HepG2 (cell line): ENCODE data around the gene BST2. TPM values are rescaled to one million over a fixed set of nuclear protein-coding genes. Genes with fewer than 3 reads are reported as not detected.

ENCODE experiments used
- ARNTL ChIP-seq: sonication (generic); formaldehyde crosslinking; IDR thresholded peaks from 2 replicates; pipeline ENCODE4 v1.4.0; 2020; ENCODE audit warnings: mild to moderate bottlenecking, missing genetic modification reagents
- HDAC6 ChIP-seq: fragments of 200-600 bp; sonication (generic); IDR thresholded peaks from 2 replicates; pipeline ENCODE4 v1.7.0; 2017; ENCODE audit warnings: mild to moderate bottlenecking, antibody characterized with exemption, low read length, low read depth
- HNF4G ChIP-seq, 2 experiments: sonication (generic) in 1 of 2; formaldehyde crosslinking in 1 of 2; IDR thresholded peaks; 2 replicates each; pipeline versions ENCODE4 v1.4.0 to v1.6.1; 2011 to 2020; ENCODE audit warnings: borderline replicate concordance in 2 of 2, low read depth in 2 of 2, mild to moderate bottlenecking in 2 of 2, low read length in 1 of 2, missing genetic modification reagents in 1 of 2, moderate library complexity in 1 of 2
- HNRNPLL ChIP-seq: fragments of 200-400 bp; formaldehyde crosslinking; IDR thresholded peaks from 2 replicates; pipeline ENCODE4 v1.6.1; 2017; ENCODE audit warnings: mild to moderate bottlenecking, low read depth, low read length; ENCODE audit not compliant: poor library complexity, severe bottlenecking
- MBD4 ChIP-seq: IDR thresholded peaks from 2 replicates; pipeline ENCODE4 v1.6.1; 2012; ENCODE audit warnings: low read length, inconsistent platforms, borderline replicate concordance
- NR2F1 ChIP-seq, 2 experiments: fragments of 450-650 bp in 1 of 2; formaldehyde crosslinking in 1 of 2; IDR thresholded peaks; 2 replicates each; pipeline versions ENCODE4 v1.5.0 to v1.6.1; 2016 to 2020; ENCODE audit warnings: mild to moderate bottlenecking in 1 of 2, missing compliant biosample characterization in 1 of 2, missing genetic modification reagents in 1 of 2, moderate library complexity in 1 of 2
- POLR2G ChIP-seq: fragments of 200-400 bp; formaldehyde crosslinking; IDR thresholded peaks from 2 replicates; pipeline ENCODE4 v1.6.1; 2018; ENCODE audit warnings: mild to moderate bottlenecking, low read depth, low read length, moderate library complexity
- SMARCE1 ChIP-seq: fragments of 450-650 bp; IDR thresholded peaks from 2 replicates; pipeline ENCODE4 v1.6.1; 2017; ENCODE audit warnings: borderline replicate concordance
- ZKSCAN1 ChIP-seq: fragments of 150-350 bp; IDR thresholded peaks from 2 replicates; pipeline ENCODE4 v1.6.1; 2014; ENCODE audit warnings: low read length
- ZNF12 ChIP-seq: sonication (generic); formaldehyde crosslinking; IDR thresholded peaks from 2 replicates; pipeline ENCODE4 v1.5.0; 2020; ENCODE audit warnings: missing genetic modification reagents
- ZNF251 ChIP-seq: sonication (generic); formaldehyde crosslinking; IDR thresholded peaks from 2 replicates; pipeline ENCODE4 v1.9.0; 2021; ENCODE audit warnings: mild to moderate bottlenecking, missing genetic modification reagents
- ZNF326 ChIP-seq: sonication (generic); formaldehyde crosslinking; IDR thresholded peaks from 2 replicates; pipeline ENCODE4 v1.4.0; 2020; ENCODE audit warnings: missing genetic modification reagents, borderline replicate concordance
- ZNF430 ChIP-seq: sonication (generic); formaldehyde crosslinking; IDR thresholded peaks from 2 replicates; pipeline ENCODE4 v1.9.0; 2021; ENCODE audit warnings: mild to moderate bottlenecking, missing genetic modification reagents
- ZNF562 ChIP-seq: sonication (generic); formaldehyde crosslinking; IDR thresholded peaks from 2 replicates; pipeline ENCODE4 v1.8.0; 2022; ENCODE audit warnings: missing genetic modification reagents, borderline replicate concordance
- polyA plus RNA-seq, 8 experiments: library from polyadenylated mRNA; depleted of rRNA in 3 of 8; stranded (reverse) in 7 of 8; unstranded in 1 of 8; fragments of >200 nt; fragmentation: Illumina TruSeq in 4 of 8; extraction: Trizol in 4 of 8; gene quantifications; 2 replicates each; pipeline versions ENCODE4 v1.2.1 to v1.2.3, GENCODE V29; 2011 to 2016; ENCODE audit warnings: low read depth in 4 of 8, missing spikeins in 1 of 8, mixed read lengths in 1 of 8; ENCODE audit not compliant: insufficient read depth in 1 of 8
- total RNA-seq, 5 experiments: library from RNA; depleted of rRNA; stranded (reverse); fragments of >200 nt; fragmentation: Illumina TruSeq; extraction: Trizol; gene quantifications; 2 replicates each; pipeline ENCODE4 v1.2.3, GENCODE V29; 2016; ENCODE audit warnings: low read depth in 1 of 5
- TF ChIP-seq, protein P1 (sequence below): sonication (generic); formaldehyde crosslinking; IDR thresholded peaks from 2 replicates; pipeline ENCODE4 v1.4.0; 2020; ENCODE audit warnings: missing genetic modification reagents
- TF ChIP-seq, protein P2 (sequence below): IDR thresholded peaks from 2 replicates; pipeline ENCODE4 v1.6.1; 2012; ENCODE audit warnings: inconsistent platforms
- TF ChIP-seq, protein P3 (sequence below): sonication (generic); formaldehyde crosslinking; IDR thresholded peaks from 2 replicates; pipeline ENCODE4 v1.5.0; 2020; ENCODE audit warnings: missing genetic modification reagents
- TF ChIP-seq, protein P4 (sequence below): sonication (generic); formaldehyde crosslinking; IDR thresholded peaks from 2 replicates; pipeline ENCODE4 v1.4.0; 2020; ENCODE audit warnings: missing genetic modification reagents
- TF ChIP-seq, protein P5 (sequence below): sonication (generic); formaldehyde crosslinking; IDR thresholded peaks from 2 replicates; pipeline ENCODE4 v1.8.0; 2022; ENCODE audit warnings: mild to moderate bottlenecking, missing genetic modification reagents, moderate library complexity

BST2 gene
- total and polyA plus RNA-seq, 2 of the 13 experiments (the other 11 are each of a cell fraction or from before 2014, with no cell fraction given), result 58.8 to 93.8 TPM

DNA sequence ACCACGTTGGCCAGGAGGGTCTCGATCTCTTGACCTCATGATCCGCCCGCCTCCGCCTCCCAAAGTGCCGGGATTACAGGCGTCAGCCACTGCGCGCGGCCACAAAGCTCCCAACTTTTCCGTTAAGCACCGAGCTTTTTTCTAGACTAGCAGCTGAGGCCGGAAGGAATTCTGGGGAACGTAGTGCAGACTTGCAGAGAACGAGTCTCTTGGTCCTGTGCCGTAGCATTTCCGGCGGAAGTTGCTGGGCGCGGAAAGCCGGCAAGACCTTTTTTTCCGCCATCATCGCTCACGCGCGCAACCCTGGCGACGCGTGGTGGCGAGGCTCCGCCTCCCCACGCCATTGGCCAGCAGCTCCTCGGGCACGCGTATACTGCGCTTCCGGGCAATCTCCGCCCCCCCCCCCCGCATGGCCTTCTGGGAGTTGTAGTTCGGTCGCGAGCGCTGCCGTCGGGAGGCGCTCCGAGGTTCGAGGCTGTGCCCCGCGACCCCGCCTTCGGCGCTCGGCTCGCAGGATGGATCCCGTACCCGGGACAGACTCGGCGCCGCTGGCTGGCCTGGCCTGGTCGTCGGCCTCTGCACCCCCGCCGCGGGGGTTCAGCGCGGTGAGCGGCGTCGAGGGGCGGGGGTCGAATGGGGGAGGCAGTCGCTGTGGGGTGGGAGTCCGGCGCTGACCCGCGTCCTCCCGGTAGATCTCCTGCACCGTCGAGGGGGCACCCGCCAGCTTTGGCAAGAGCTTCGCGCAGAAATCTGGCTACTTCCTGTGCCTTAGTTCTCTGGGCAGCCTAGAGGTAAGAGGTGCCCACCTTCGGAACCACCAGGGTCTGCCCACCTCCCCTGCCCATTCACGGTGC is 14.4 kb upstream of the BST2 start, which contains the start of gene MVB12A (continued):
- TF ChIP-seq, protein P1, sequence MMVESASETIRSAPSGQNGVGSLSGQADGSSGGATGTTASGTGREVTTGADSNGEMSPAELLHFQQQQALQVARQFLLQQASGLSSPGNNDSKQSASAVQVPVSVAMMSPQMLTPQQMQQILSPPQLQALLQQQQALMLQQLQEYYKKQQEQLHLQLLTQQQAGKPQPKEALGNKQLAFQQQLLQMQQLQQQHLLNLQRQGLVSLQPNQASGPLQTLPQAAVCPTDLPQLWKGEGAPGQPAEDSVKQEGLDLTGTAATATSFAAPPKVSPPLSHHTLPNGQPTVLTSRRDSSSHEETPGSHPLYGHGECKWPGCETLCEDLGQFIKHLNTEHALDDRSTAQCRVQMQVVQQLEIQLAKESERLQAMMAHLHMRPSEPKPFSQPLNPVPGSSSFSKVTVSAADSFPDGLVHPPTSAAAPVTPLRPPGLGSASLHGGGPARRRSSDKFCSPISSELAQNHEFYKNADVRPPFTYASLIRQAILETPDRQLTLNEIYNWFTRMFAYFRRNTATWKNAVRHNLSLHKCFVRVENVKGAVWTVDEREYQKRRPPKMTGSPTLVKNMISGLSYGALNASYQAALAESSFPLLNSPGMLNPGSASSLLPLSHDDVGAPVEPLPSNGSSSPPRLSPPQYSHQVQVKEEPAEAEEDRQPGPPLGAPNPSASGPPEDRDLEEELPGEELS (CRISPR knock-in tag), result no peak
- TF ChIP-seq ZNF326 (CRISPR knock-in tag), result peak; percentile 70; the same call in 1 of the 2 replicates
- TF ChIP-seq, protein P2, sequence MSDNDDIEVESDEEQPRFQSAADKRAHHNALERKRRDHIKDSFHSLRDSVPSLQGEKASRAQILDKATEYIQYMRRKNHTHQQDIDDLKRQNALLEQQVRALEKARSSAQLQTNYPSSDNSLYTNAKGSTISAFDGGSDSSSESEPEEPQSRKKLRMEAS, result peak; percentile 87
- TF ChIP-seq ZNF430 (CRISPR knock-in tag), result no peak
- no peak for TF ChIP-seq ZNF562
- no peak for TF ChIP-seq ZNF251 (CRISPR knock-in tag)
- no peak for TF ChIP-seq HDAC6
- TF ChIP-seq, protein P3, sequence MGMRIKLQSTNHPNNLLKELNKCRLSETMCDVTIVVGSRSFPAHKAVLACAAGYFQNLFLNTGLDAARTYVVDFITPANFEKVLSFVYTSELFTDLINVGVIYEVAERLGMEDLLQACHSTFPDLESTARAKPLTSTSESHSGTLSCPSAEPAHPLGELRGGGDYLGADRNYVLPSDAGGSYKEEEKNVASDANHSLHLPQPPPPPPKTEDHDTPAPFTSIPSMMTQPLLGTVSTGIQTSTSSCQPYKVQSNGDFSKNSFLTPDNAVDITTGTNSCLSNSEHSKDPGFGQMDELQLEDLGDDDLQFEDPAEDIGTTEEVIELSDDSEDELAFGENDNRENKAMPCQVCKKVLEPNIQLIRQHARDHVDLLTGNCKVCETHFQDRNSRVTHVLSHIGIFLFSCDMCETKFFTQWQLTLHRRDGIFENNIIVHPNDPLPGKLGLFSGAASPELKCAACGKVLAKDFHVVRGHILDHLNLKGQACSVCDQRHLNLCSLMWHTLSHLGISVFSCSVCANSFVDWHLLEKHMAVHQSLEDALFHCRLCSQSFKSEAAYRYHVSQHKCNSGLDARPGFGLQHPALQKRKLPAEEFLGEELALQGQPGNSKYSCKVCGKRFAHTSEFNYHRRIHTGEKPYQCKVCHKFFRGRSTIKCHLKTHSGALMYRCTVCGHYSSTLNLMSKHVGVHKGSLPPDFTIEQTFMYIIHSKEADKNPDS (CRISPR knock-in tag), result no peak
- peak; percentile 90 for TF ChIP-seq ARNTL
- no peak for TF ChIP-seq HNF4G (IDR thresholded peaks at IDR 0.05; ENCODE audit: borderline replicate concordance, low read depth, low read length)
- no peak for TF ChIP-seq HNF4G (CRISPR knock-in tag; IDR thresholded peaks at IDR 0.05; ENCODE audit: borderline replicate concordance, low read depth)
- peak; percentile 72 for TF ChIP-seq POLR2G
- peak; percentile 80 for TF ChIP-seq HNRNPLL
- TF ChIP-seq ZKSCAN1, result 0 out of 2 replicates have a peak, but pooled peaks have one; percentile 41
- TF ChIP-seq, protein P4, sequence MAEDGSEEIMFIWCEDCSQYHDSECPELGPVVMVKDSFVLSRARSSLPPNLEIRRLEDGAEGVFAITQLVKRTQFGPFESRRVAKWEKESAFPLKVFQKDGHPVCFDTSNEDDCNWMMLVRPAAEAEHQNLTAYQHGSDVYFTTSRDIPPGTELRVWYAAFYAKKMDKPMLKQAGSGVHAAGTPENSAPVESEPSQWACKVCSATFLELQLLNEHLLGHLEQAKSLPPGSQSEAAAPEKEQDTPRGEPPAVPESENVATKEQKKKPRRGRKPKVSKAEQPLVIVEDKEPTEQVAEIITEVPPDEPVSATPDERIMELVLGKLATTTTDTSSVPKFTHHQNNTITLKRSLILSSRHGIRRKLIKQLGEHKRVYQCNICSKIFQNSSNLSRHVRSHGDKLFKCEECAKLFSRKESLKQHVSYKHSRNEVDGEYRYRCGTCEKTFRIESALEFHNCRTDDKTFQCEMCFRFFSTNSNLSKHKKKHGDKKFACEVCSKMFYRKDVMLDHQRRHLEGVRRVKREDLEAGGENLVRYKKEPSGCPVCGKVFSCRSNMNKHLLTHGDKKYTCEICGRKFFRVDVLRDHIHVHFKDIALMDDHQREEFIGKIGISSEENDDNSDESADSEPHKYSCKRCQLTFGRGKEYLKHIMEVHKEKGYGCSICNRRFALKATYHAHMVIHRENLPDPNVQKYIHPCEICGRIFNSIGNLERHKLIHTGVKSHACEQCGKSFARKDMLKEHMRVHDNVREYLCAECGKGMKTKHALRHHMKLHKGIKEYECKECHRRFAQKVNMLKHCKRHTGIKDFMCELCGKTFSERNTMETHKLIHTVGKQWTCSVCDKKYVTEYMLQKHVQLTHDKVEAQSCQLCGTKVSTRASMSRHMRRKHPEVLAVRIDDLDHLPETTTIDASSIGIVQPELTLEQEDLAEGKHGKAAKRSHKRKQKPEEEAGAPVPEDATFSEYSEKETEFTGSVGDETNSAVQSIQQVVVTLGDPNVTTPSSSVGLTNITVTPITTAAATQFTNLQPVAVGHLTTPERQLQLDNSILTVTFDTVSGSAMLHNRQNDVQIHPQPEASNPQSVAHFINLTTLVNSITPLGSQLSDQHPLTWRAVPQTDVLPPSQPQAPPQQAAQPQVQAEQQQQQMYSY, result no peak
- TF ChIP-seq NR2F1 (CRISPR knock-in tag; IDR thresholded peaks at IDR 0.05), result no peak
- no peak; the same call in 1 of the 2 replicates for TF ChIP-seq ZNF12 (CRISPR knock-in tag)
- no peak for TF ChIP-seq SMARCE1
- no peak for TF ChIP-seq MBD4
- TF ChIP-seq, protein P5, sequence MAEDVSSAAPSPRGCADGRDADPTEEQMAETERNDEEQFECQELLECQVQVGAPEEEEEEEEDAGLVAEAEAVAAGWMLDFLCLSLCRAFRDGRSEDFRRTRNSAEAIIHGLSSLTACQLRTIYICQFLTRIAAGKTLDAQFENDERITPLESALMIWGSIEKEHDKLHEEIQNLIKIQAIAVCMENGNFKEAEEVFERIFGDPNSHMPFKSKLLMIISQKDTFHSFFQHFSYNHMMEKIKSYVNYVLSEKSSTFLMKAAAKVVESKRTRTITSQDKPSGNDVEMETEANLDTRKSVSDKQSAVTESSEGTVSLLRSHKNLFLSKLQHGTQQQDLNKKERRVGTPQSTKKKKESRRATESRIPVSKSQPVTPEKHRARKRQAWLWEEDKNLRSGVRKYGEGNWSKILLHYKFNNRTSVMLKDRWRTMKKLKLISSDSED (CRISPR knock-in tag), result no peak
